ENCODE results near the gene KIT.

DNA sequence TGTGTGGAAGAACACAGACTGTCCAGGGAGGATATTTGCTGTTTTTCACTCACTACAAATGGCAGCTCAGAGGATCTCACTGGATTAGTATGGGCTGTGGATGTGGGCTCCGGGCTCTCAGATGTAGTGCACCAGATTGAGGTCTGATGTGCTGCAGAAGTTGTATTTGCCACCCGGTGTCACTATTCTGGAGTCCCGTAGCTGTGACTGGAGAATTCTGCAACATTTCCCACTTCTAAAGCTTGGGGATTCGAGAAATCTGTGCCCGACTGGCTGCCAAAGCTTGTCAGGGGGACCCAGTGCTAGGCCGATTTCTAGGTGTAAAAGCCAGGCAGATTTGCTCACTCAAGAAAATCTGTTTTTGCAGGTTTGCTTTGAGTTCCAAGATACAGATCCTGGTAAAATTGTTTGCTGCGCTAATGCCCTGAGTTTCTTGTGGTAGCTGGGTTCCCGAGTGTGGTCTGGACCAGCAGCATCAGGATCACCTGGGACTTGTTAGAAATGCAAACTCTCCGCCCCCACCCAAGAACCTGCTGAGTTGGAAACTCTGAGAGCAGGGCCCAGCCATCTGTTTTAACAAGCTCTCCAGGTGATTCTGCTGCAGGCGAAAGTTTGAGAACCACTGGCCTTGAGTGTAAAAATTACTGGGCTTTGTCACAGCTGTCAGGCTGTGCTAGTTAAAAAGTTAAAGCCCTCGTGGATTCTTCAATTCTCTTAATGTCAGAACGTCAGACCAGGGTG lies 18.1 kb downstream of the KIT start:
- TF ChIP-seq CEBPB (IDR thresholded peaks at IDR 0.05; ENCODE audit: low read depth, low read length), result no peak
- TF ChIP-seq NFE2L2 (IDR thresholded peaks at IDR 0.05; ENCODE audit: low read depth, low read length), result no peak
- TF ChIP-seq BHLHE40 (IDR thresholded peaks at IDR 0.05; ENCODE audit: low read depth, low read length), result no peak
- TF ChIP-seq, protein P1, sequence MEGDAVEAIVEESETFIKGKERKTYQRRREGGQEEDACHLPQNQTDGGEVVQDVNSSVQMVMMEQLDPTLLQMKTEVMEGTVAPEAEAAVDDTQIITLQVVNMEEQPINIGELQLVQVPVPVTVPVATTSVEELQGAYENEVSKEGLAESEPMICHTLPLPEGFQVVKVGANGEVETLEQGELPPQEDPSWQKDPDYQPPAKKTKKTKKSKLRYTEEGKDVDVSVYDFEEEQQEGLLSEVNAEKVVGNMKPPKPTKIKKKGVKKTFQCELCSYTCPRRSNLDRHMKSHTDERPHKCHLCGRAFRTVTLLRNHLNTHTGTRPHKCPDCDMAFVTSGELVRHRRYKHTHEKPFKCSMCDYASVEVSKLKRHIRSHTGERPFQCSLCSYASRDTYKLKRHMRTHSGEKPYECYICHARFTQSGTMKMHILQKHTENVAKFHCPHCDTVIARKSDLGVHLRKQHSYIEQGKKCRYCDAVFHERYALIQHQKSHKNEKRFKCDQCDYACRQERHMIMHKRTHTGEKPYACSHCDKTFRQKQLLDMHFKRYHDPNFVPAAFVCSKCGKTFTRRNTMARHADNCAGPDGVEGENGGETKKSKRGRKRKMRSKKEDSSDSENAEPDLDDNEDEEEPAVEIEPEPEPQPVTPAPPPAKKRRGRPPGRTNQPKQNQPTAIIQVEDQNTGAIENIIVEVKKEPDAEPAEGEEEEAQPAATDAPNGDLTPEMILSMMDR (conservative IDR thresholded peaks at IDR 0.05; ENCODE audit: low read depth, low read length), result no peak

Measured in IMR-90 (cell line).